Testis (tissue), 2 donors: ENCODE measurements around the gene ERC1.

Source experiments
- POLR2A ChIP-seq: fragments of 450-650 bp; IDR thresholded peaks from one replicate; pipeline ENCODE4 v1.6.1; 2017; ENCODE audit warnings: antibody characterized with exemption, mild to moderate bottlenecking, moderate library complexity
- TF ChIP-seq, protein P1 (sequence below), 3 experiments: fragments of 450-650 bp in 2 of 3; fragments of 200-600 bp in 1 of 3; sonication (generic) in 1 of 3; IDR thresholded peaks; one replicate each; pipeline ENCODE4 v1.5.1; 2016 to 2019; ENCODE audit warnings: antibody characterized with exemption in 3 of 3, mild to moderate bottlenecking in 2 of 3, moderate library complexity in 1 of 3

DNA sequence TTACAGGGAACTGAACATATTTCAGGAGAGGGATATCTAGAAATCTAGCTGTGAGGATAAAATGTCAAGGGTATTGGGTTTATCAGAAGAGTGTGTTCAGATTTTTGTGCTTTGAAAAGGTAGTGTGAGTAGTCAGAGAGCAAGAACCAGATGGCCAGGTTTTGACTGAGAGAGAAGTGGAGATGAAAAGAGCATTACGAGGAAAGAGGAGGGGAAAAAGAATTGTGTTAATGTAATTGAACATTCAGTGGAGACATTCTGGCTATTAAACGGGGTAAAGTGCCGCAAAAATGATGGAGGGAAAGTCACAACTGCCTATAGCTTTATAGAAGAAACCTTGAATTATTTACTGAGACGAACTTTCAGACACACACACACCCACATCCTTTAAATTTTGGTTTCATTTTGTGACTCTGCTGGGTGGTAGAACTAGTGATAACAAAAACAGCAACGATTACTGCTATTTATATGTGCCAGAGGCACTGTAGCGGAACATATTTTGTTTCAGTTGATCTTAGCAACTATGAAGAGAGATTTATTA is 213.6 kb downstream of the ERC1 start:
- TF ChIP-seq, protein P1, sequence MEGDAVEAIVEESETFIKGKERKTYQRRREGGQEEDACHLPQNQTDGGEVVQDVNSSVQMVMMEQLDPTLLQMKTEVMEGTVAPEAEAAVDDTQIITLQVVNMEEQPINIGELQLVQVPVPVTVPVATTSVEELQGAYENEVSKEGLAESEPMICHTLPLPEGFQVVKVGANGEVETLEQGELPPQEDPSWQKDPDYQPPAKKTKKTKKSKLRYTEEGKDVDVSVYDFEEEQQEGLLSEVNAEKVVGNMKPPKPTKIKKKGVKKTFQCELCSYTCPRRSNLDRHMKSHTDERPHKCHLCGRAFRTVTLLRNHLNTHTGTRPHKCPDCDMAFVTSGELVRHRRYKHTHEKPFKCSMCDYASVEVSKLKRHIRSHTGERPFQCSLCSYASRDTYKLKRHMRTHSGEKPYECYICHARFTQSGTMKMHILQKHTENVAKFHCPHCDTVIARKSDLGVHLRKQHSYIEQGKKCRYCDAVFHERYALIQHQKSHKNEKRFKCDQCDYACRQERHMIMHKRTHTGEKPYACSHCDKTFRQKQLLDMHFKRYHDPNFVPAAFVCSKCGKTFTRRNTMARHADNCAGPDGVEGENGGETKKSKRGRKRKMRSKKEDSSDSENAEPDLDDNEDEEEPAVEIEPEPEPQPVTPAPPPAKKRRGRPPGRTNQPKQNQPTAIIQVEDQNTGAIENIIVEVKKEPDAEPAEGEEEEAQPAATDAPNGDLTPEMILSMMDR (IDR thresholded peaks at IDR 0.05): no peak
- no peak for TF ChIP-seq POLR2A
